T-helper 17 cell (primary cell): ENCODE results near the gene TTC6. TPM values are rescaled to one million over a fixed set of nuclear protein-coding genes. Genes with fewer than 3 reads are reported as not detected.

Experiments
- ATAC-seq: fragments of 150-1000 bp; cut with Tn5 transposase; 2 replicates; pipeline ENCODE4 v1.10.0; 2021; ENCODE audit warnings: mild to moderate bottlenecking, moderate library complexity
- DNase-seq, 3 donors: peaks; one replicate each; pipeline versions ENCODE4 v3.0.0 to v3.0.0-alpha.2; 2020 to 2021
- H3K9me3 ChIP-seq: one replicate; pipeline ENCODE4 v1.7.0; 2013; ENCODE audit warnings: low read length, mild to moderate bottlenecking; ENCODE audit not compliant: control insufficient read depth, poor library complexity, severe bottlenecking
- H3K27ac Mint-ChIP-seq: one replicate; pipeline ENCODE4 v1.8.0; 2022; ENCODE audit warnings: mild to moderate bottlenecking, moderate library complexity, mixed read lengths
- H3K27me3 Mint-ChIP-seq: one replicate; pipeline ENCODE4 v1.8.0; 2022; ENCODE audit warnings: mixed read lengths
- H3K36me3 Mint-ChIP-seq: one replicate; pipeline ENCODE4 v1.8.0; 2022; ENCODE audit warnings: low read depth, mixed read lengths
- H3K4me1 Mint-ChIP-seq: one replicate; pipeline ENCODE4 v1.8.0; 2022; ENCODE audit warnings: mild to moderate bottlenecking, mixed read lengths
- H3K4me3 Mint-ChIP-seq: one replicate; pipeline ENCODE4 v1.8.0; 2022; ENCODE audit warnings: mild to moderate bottlenecking, moderate library complexity, mixed read lengths
- total RNA-seq, 4 donors: library from RNA in 2 of 4; stranded (reverse) in 2 of 4; gene quantifications; one replicate each; pipeline ENCODE4 v1.2.3 and lab custom pipeline; 2022 to 2026

TTC6 gene
- total RNA-seq, 2 donors from 2014 or later = not detected

DNA sequence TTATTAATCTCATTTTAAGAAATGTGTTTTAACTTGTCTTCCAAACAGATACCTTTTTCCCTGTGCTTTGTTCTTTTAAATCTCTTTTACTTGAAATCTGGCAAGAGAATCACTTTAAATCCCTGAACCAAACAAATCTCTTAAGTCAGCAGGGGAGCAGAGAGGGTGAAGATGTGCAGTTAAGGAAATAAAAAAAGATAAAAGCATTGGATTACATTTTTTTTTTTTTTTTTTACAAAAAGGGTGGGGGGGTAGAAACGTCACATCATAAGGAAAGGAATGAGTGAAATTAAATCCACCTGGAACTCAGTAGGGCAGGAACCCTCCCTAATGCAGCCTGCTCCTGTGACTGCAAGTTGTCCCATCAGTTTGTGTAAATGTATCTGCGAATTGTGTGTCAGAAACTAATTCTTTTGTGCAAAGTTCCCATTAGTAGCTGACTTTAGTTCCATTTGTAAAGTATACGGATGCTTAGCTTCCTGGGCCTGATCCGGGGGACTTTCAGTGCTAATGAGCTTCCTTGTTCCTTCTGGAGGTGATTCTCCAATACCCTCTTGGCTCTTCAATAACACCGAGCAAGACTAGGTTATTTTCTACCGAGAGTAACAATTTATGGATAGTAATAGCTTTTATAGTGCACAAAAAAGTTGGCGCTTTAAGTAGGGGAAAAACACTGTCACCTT is 1.5 kb downstream of the TTC6 start:
- H3K9me3 ChIP-seq = no peaks in the 10 kb centered on the region
- H3K4me1 Mint-ChIP-seq = peaks cover 8% of the 10 kb centered on the region
- H3K27me3 Mint-ChIP-seq = peaks cover 78% of the 10 kb centered on the region

DNA sequence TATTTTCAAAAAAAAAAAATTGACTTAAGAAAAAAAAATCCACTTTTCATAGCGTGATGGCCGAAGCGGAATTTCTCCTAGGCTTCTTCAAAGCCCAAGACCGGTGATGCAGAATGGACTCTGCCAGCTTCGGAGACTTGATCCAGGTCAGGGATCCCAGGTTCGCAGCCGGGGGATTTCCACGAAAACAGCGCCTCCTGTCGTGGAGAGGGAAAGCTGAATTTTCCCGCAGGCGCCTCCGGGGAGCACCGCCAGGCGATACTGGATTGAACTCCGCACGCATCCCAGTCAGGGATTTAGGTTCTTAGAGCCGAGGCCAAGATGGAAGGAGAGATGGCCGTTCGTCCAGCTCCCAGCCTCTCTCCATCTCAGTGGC is 2.1 kb downstream of the TTC6 start:
- no peak for ATAC-seq
- H3K4me3 Mint-ChIP-seq = peak overlapping the region; percentile 31
- no peaks in the 10 kb centered on the region for H3K9me3 ChIP-seq
- peaks cover 9% of the 10 kb centered on the region for H3K36me3 Mint-ChIP-seq
- H3K4me1 Mint-ChIP-seq = peaks cover 8% of the 10 kb centered on the region
- DNase-seq = no peak
- no peak overlapping the region for H3K27ac Mint-ChIP-seq
- peaks cover 77% of the 10 kb centered on the region for H3K27me3 Mint-ChIP-seq

More for the DNA sequence above, 1.5 kb downstream of the TTC6 start:
- Mint-ChIP-seq H3K27ac (no peak overlapping the region), H3K4me3 (no peak overlapping the region), H3K36me3 (peaks cover 10% of the 10 kb centered on the region)
- no peak for DNase-seq
- no peak for ATAC-seq

DNA sequence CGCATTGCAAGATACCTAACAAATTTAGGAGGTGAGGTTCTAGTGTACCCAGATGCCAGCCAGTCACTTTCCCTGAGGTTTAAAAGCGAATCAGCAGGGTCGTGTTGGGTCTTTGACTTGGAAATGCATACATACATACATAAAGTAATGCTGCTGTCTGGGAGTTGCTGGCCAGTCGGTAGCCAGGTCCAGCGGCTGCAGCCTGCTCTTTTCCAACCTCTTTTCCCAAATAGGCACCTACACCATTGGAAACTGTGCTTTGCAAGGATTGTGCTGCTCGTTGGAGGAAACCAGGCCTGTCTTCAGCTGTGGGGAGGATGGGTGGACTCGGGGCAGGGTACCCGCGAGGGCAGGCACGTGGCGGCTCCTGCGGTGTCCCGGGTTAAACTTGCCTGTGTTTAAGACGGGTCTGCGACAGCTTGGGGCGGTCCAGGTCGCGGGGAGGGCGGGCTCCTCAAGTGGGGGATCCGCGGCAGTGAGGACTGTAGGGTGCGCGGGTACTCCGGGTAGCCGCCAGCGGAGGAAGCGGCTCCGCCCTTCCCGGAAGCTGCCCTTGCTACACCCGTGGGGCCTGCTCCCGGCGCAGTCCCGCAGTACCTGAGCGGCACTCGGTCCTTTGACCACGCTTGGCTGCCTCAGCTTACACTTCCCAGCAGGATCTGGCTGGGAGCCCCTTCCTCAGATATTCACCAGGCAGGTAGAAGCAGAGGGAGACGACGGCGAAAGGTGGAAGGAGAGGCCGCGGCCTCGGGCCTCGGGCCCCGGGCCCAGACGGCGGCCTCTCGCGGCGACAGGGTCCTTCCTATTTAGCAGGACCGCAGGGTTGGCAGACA is 2.7 kb downstream of the TTC6 start:
- Mint-ChIP-seq H3K4me1 (peaks cover 8% of the 10 kb centered on the region), H3K4me3 (peak overlapping the region; percentile 31), H3K36me3 (peaks cover 9% of the 10 kb centered on the region), H3K27ac (no peak overlapping the region), H3K27me3 (peaks cover 77% of the 10 kb centered on the region)
- DNase-seq = no peak
- no peaks in the 10 kb centered on the region for H3K9me3 ChIP-seq
- ATAC-seq = no peak

DNA sequence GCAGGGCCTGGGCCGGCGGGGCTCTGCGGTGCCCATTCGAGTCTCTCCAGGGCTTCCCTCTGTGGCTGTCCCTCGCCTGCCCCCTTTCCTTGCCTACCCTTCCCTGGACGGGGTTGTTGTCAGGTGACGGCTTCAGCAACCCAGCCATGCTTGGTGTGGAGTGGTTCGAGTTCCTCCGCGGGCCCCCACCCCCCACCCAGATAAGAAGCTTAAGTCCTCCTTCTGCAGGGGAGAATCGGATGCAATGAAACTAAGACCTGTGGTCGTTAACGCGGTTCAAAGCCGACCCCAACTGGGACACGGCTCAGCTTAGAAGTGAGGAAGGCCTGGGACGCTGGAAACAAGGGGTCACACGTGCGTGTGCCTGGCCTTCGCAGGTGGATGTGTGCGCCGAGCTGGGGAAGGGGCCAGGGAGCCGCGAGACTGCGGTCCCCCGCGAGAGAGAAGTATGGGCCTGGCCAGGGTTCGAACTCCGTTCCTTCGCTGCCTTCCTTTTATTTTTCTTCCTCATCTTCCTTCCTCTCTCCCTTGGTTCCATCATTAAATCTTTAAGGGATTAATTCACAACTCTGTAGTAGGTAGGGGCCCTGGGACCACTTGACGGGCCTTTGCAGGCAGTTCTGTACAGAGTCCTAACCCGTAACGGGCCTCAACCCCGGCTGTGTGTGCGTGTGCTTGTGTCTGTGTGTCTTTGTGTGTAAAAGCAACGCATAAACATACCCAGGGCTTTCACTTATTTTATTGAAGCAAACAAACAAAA is 3.5 kb downstream of the TTC6 start:
- Mint-ChIP-seq H3K4me3 (peak overlapping the region; percentile 3), H3K4me1 (peaks cover 8% of the 10 kb centered on the region), H3K27me3 (peaks cover 72% of the 10 kb centered on the region), H3K27ac (no peak overlapping the region), H3K36me3 (peaks cover 9% of the 10 kb centered on the region)
- DNase-seq (no peak), ATAC-seq (no peak)
- no peaks in the 10 kb centered on the region for H3K9me3 ChIP-seq

DNA sequence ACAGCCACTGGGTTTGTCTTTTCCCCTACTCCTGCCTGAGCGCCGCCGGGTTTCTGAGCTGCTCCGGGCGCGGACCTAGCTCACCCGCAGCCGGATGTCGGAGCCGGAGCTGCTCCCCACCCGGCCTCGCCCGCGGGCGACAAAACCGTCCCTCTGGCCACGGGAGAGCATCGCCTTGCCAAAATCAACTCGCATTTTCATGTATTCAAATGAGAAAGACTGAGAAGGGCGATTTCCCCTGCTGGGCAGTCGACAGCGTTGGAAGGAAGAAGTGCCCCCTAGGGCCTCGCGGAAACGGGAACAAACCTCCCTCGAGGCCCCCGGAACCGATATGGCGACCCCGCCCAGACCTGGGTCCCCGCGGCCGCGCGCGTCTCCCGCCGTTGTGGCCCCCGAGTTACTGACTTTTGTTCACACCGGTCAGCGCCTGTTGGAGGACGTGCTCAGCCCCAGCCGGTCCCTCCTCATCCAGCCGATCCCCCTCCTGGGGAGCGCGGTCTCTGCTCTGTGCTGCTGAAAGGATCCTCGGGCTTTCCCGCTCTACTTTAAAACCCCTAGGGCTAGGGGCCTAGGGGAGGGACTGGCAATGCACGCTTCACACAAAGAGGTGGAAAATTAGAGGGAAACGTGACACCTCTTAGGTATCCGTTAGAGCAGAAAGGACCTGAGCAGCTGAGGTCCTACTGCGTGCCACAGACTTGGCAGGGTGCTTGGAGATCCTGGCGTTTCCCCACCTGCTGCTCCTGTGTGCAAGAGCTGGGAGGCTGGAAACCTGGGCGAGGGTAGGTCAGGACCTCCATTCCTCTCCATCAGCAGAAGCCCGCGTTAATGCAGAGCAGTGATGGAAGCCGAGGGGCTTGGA is 4.3 kb downstream of the TTC6 start:
- H3K27me3 Mint-ChIP-seq = peaks cover 74% of the 10 kb centered on the region

DNA sequence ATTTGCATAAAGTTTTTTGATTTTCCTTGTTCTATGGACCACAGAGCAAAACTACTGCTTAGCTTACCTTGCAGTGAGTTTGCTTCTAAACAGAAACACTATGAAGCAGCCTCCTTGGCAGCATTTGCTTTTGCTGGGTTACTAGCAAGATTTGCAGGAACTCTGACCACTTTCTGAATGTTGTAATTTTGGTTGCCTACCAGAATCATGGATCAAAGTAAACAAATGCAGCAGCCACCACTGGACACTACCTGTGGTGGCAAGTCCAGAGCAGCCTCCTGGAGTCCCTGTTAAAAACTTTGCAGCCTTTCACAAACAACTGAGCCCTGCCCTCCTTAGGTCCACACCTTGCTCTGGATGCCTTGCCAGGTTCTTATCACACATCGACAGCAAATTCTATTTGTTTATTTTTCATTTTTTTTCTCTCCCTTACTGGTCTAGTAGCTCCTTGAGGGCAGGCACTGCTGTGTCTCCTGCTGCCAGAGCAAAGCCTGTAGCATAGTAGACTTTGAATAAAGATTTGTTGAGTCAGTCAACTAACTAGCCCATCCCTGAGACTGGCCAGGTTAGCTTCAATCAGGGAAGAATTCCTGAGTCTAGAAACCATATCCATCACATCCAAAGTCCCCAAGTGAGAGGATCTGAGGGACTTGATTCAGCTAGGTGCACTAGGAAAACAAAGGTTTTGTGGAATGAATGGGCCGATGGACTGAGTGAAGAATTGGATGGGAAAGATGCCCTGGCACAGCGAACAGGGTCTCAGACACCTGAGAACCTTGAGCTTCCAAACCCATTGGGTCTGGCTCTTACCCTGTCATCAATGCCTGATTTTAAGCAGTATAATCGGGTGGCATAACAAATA is 5.7 kb downstream of the TTC6 start:
- H3K27ac Mint-ChIP-seq = no peak overlapping the region
- DNase-seq (no peak), ATAC-seq (no peak)
- H3K36me3 Mint-ChIP-seq = peaks cover 6% of the 10 kb centered on the region
- H3K9me3 ChIP-seq = no peaks in the 10 kb centered on the region
- H3K4me1 Mint-ChIP-seq = no peaks in the 10 kb centered on the region
- H3K27me3 Mint-ChIP-seq = peaks cover 67% of the 10 kb centered on the region
- no peak overlapping the region for H3K4me3 Mint-ChIP-seq

More for the DNA sequence above, 4.3 kb downstream of the TTC6 start:
- H3K4me1 Mint-ChIP-seq = peaks cover 4% of the 10 kb centered on the region
- H3K4me3 Mint-ChIP-seq = no peak overlapping the region
- H3K36me3 Mint-ChIP-seq = peaks cover 9% of the 10 kb centered on the region
- no peaks in the 10 kb centered on the region for H3K9me3 ChIP-seq
- ATAC-seq (no peak), DNase-seq (no peak)
- H3K27ac Mint-ChIP-seq = no peak overlapping the region

DNA sequence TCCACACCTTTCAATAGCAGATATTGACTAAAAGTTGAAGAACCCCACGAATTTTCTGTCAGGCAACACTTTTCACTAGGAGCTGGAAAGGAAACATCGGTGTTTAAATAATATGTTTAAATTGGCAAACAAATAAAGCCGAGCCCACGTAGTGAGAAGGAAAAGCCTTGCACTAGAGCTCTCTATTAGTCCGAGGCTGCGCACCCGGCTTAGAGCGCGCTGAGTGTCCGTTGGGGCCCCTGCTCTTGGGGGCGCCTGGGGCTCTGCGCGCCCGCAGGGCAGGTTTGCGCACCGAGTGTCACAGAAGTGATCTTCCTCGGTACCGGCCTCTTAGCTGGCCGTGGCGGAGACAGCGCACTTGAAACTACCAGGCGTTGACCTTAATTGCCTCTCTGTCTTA is 6.4 kb downstream of the TTC6 start:
- Mint-ChIP-seq H3K27me3 (peaks cover 60% of the 10 kb centered on the region), H3K4me1 (no peaks in the 10 kb centered on the region), H3K36me3 (peaks cover 6% of the 10 kb centered on the region), H3K27ac (no peak overlapping the region), H3K4me3 (no peak overlapping the region)
- DNase-seq (no peak), ATAC-seq (no peak)
- H3K9me3 ChIP-seq = no peaks in the 10 kb centered on the region

DNA sequence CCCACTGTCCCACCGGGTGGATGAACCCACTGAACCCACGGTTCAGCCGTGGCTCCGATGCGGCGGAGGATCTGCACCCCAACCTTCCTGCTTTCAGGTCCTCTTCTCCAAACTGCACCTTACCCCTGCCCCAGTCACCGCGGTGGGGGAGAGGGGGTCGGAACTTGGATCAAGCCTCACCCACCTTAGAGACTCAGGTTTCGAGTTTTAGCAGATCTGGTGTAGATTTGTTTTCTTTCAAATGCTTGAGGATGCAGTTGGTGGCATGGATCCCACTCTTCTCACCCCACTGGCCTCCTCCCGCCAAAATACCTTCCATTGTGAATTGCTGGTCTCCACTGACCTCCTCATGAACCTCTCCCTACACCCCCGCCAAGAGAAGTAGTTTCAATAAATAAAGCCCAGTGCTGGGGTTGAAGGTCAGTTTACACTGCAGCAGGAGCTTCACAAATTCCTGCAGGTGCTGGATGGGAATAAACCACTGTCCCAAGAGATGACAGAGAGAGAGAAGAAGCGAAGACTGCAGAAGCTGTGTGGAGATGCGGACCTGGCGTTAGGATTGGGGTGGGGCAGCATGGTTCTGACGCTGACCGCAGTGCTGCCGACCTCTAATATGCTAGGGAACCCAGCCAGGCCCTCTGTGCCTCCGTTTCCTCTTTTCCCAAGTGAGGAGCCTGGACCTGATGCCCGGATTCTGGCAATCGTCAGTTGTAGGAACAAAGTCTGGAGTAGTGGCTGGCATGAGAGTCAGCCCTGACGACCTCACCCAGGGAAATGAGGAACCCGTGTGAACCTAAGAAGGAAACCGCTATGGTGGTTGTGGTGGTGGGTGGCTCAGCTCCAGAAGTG is 7.4 kb downstream of the TTC6 start:
- H3K27me3 Mint-ChIP-seq = peaks cover 52% of the 10 kb centered on the region
- H3K27ac Mint-ChIP-seq = no peak overlapping the region
- no peak overlapping the region for H3K4me3 Mint-ChIP-seq
- H3K9me3 ChIP-seq = no peaks in the 10 kb centered on the region
- no peaks in the 10 kb centered on the region for H3K4me1 Mint-ChIP-seq
- DNase-seq (no peak), ATAC-seq (no peak)
- H3K36me3 Mint-ChIP-seq = peaks cover 6% of the 10 kb centered on the region

DNA sequence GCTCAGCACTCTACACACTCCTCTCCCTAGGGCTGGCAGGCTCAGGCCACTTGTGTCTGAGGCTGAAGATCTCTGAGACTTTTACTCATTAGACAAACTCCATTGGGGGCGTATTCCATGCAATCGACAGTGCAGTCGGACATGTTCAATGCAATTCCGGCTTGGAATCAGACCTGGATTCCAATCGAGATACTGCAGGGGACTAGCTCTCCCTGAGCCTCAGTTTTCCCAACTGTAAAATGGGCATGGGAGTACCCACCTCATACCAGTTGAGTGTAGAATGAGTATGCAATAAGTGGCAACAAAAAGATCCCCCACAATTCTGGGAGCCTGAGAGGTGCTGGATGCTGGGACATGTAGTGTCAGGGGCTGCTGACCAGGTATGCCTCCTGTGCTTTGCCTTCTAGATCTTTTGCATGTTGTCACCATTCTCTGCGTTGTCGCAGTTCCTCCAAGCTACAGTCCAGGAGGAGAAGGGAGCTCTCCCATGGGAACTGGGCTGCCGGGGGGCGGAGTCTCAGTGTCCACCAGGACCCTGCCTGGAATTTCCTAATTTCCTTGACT is 8.3 kb downstream of the TTC6 start:
- H3K9me3 ChIP-seq = no peaks in the 10 kb centered on the region
- Mint-ChIP-seq H3K4me3 (no peak overlapping the region), H3K4me1 (no peaks in the 10 kb centered on the region), H3K27ac (no peak overlapping the region), H3K36me3 (peaks cover 5% of the 10 kb centered on the region), H3K27me3 (peaks cover 45% of the 10 kb centered on the region)
- DNase-seq (no peak), ATAC-seq (no peak)

DNA sequence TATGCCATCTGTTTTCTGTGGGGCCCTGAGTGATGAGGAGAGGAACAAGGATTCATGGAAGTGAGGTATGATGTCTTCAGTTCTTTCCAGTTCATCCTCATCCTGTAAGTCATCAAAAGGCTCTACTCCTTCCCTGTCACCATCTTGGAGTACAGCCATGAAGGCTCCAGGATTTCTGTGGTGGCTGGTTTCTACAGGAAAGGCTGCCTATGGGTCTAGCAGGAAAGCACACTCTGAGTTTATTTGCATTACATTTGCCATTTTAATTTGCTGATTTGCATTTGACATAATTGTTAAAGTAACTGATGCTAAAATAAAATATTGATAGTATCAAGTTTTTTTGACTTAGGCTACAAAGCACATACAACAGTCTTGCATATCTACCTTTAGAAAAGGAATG is 11.2 kb downstream of the TTC6 start:
- ATAC-seq = no peak
- H3K9me3 ChIP-seq = no peaks in the 10 kb centered on the region
- no peaks in the 10 kb centered on the region for H3K36me3 Mint-ChIP-seq
- DNase-seq = no peak
- no peaks in the 10 kb centered on the region for H3K4me1 Mint-ChIP-seq
- H3K27ac Mint-ChIP-seq = no peak overlapping the region
- no peak overlapping the region for H3K4me3 Mint-ChIP-seq
- H3K27me3 Mint-ChIP-seq = peaks cover 16% of the 10 kb centered on the region

DNA sequence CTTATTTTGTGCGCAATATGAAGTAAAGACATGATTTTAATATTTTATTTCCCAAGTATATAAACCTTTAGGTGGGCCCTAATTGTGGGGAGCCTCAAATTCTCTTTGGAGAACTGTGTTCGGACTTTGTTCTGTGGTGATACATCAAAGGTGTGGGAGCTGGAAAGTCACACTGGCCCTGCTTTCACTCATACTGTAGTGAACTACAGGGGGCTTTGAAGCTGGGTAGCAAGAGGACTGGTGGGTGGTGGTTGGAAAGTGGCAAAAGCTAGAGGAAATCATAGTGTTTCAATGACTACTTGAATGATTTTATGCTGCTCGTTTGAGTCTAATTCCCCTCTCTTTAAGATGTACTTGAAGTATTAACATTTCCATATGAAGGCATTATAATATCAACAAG is 13.2 kb downstream of the TTC6 start:
- H3K27ac Mint-ChIP-seq = no peak overlapping the region
- H3K9me3 ChIP-seq = no peaks in the 10 kb centered on the region

More for the DNA sequence above, 13.2 kb downstream of the TTC6 start:
- no peaks in the 10 kb centered on the region for H3K36me3 Mint-ChIP-seq
- DNase-seq = no peak
- H3K4me1 Mint-ChIP-seq = no peaks in the 10 kb centered on the region
- H3K4me3 Mint-ChIP-seq = no peak overlapping the region
- peaks cover 8% of the 10 kb centered on the region for H3K27me3 Mint-ChIP-seq
- ATAC-seq = no peak
